GM12892 (cell line): ENCODE data around the gene NAPEPLD.
"Not testable (repeated sequence)": the region's sequence is repeated elsewhere in the genome, so short reads cannot be mapped to it uniquely, and the experiment has no call there.

Source experiments
- POLR2A ChIP-seq: IDR thresholded peaks from 2 replicates; pipeline ENCODE4 v1.6.1; 2011; ENCODE audit warnings: low read depth, low read length, control low read depth
- POLR2AphosphoS5 ChIP-seq: IDR thresholded peaks from 2 replicates; pipeline ENCODE4 v1.6.1; 2011; ENCODE audit warnings: low read depth, low read length, control low read depth
- TAF1 ChIP-seq: IDR thresholded peaks from 2 replicates; pipeline ENCODE4 v1.6.1; 2011; ENCODE audit warnings: low read depth, mild to moderate bottlenecking, control low read depth, low read length, borderline replicate concordance

DNA sequence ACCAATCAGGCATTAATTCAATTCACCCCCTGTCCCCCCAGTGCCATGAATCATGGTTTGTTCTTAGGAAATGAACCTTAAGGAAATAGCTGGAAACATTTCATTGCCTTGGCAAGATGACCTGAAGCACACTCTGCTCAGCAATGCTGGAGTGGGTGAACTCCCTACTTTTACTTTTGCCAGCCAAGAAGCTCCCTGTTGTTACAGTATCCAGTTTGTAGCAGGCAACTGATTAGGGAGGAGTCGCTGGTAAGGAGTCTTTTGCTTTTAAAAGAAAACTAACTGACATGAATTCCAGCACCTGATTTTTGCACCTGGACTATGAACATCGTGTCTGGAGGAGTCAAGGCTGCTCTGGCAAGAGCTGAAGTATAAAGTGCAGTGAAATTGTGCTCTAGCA is 13.7 kb upstream of the NAPEPLD start:
- not testable (repeated sequence) for TF ChIP-seq POLR2A, POLR2AphosphoS5, TAF1
